ENCODE measurements around the gene MACROD2.
"Not testable (repeated sequence)": the region's sequence is repeated elsewhere in the genome, so short reads cannot be mapped to it uniquely, and the experiment has no call there.

MACROD2 gene

GRCh38 chr20:14197097-14197496 is 201.8 kb downstream of the MACROD2 start:
- no peak for DNase-seq

GRCh38 chr20:14198416-14198815 is 203.1 kb downstream of the MACROD2 start:
- no peak for DNase-seq

- DNase-seq: no peak
Measured at GRCh38 chr20:14199111-14199510, 203.8 kb downstream of the MACROD2 start.

- DNase-seq: no peak
Measured at GRCh38 chr20:14203657-14204056, 208.3 kb downstream of the MACROD2 start.

- DNase-seq: no peak
Measured at GRCh38 chr20:14207591-14207990, 212.3 kb downstream of the MACROD2 start.

GRCh38 chr20:14208956-14209355 is 213.6 kb downstream of the MACROD2 start:
- DNase-seq: no peak

GRCh38 chr20:14210146-14210545 is 214.8 kb downstream of the MACROD2 start:
- DNase-seq: no peak

GRCh38 chr20:14214046-14214445 is 218.7 kb downstream of the MACROD2 start:
- no peak for DNase-seq

GRCh38 chr20:14215880-14216279 is 220.6 kb downstream of the MACROD2 start:
- DNase-seq: not testable (repeated sequence)

- no peak for DNase-seq
Measured at GRCh38 chr20:14219801-14220461, 224.6 kb downstream of the MACROD2 start.

GRCh38 chr20:14220986-14221385 is 225.7 kb downstream of the MACROD2 start:
- DNase-seq: no peak

GRCh38 chr20:14223806-14224205 is 228.5 kb downstream of the MACROD2 start:
- DNase-seq: no peak

- not testable (repeated sequence) for DNase-seq
Measured at GRCh38 chr20:14226051-14227049, 231.0 kb downstream of the MACROD2 start.

- no peak for DNase-seq
Measured at GRCh38 chr20:14232650-14233049, 237.3 kb downstream of the MACROD2 start.

GRCh38 chr20:14234666-14235295 is 239.5 kb downstream of the MACROD2 start:
- DNase-seq: no peak

GRCh38 chr20:14235355-14235754 is 240.0 kb downstream of the MACROD2 start:
- DNase-seq: no peak

- no peak for DNase-seq
Measured at GRCh38 chr20:14245368-14245970, 250.2 kb downstream of the MACROD2 start.

- DNase-seq: no peak
Measured at GRCh38 chr20:14259689-14260088, 264.4 kb downstream of the MACROD2 start.

- DNase-seq: no peak
Measured at GRCh38 chr20:14260367-14260766, 265.1 kb downstream of the MACROD2 start.

GRCh38 chr20:14264869-14265268 is 269.6 kb downstream of the MACROD2 start:
- DNase-seq: no peak

GRCh38 chr20:14266246-14266645 is 270.9 kb downstream of the MACROD2 start:
- DNase-seq: no peak

GRCh38 chr20:14270751-14271150 is 275.4 kb downstream of the MACROD2 start:
- not testable (repeated sequence) for DNase-seq

- no peak for DNase-seq
Measured at GRCh38 chr20:14282140-14282539, 286.8 kb downstream of the MACROD2 start.
